Measurements from ENCODE around the gene AP1AR. TPM values are rescaled to one million over a fixed set of nuclear protein-coding genes. Genes with fewer than 3 reads are reported as not detected.

The AP1AR gene
- total RNA-seq, 1 experiment from 2014 or later = 38.4 TPM

GRCh38 chr4:112238833-112239232 is 7.2 kb downstream of the AP1AR start:
- H3K27ac Mint-ChIP-seq (ENCODE audit: low read depth, unreplicated experiment) = no peak overlapping the region
- POLR2A ChIA-PET = interaction anchor here (0.7 kb wide), 1 partner anchor 144 kb away, joined by 3 read pairs; no protein-coding TSS in a partner anchor
- H3K4me3 Mint-ChIP-seq (ENCODE audit: unreplicated experiment) = no peak overlapping the region
- no peak for TF ChIP-seq CTCF (IDR thresholded peaks at IDR 0.05; ENCODE audit: unreplicated experiment)
- no peak for DNase-seq (ENCODE audit: unreplicated experiment)
- H3K27me3 Mint-ChIP-seq (ENCODE audit: insufficient read depth, unreplicated experiment) = no peaks in the 10 kb centered on the region
- intact Hi-C loops (cut with micrococcal nuclease) = loop anchor here (10.0 kb wide), 1 partner anchor 286 kb away; no protein-coding TSS in a partner anchor
- CTCF ChIA-PET = interaction anchor here (0.6 to 12.4 kb wide), 3 partner anchors 9 to 136 kb away, joined by 4 to 206 read pairs (median 5); no protein-coding TSS in a partner anchor
- no peaks in the 10 kb centered on the region for H3K9me3 Mint-ChIP-seq (ENCODE audit: unreplicated experiment)
- H3K36me3 Mint-ChIP-seq (ENCODE audit: insufficient read depth, unreplicated experiment) = peaks cover 9% of the 10 kb centered on the region
- no TSS peak for BruUV-seq (replicated peaks)
- peaks cover 22% of the 10 kb centered on the region for H3K4me1 Mint-ChIP-seq (ENCODE audit: insufficient read depth, unreplicated experiment)

- H3K27ac Mint-ChIP-seq (ENCODE audit: low read depth, unreplicated experiment) = no peak overlapping the region
- TF ChIP-seq CTCF (IDR thresholded peaks at IDR 0.05; ENCODE audit: unreplicated experiment) = no peak
- no peaks in the 10 kb centered on the region for H3K9me3 Mint-ChIP-seq (ENCODE audit: unreplicated experiment)
- no TSS peak for BruUV-seq (replicated peaks)
- no peaks in the 10 kb centered on the region for H3K36me3 Mint-ChIP-seq (ENCODE audit: insufficient read depth, unreplicated experiment)
- H3K4me1 Mint-ChIP-seq (ENCODE audit: insufficient read depth, unreplicated experiment) = peaks cover 7% of the 10 kb centered on the region
- peak; percentile 7 for DNase-seq (ENCODE audit: unreplicated experiment)
- ChIA-PET POLR2A (interaction anchor here (0.5 to 3.7 kb wide), 8 partner anchors 12 to 343 kb away, joined by 3 to 10 read pairs (median 4); partner anchors contain the start of genes ALPK1 and AP1AR), CTCF (interaction anchor here (0.7 to 2.5 kb wide), 4 partner anchors 9 to 279 kb away, joined by 3 to 24 read pairs (median 3); no protein-coding TSS in a partner anchor)
- no peaks in the 10 kb centered on the region for H3K27me3 Mint-ChIP-seq (ENCODE audit: insufficient read depth, unreplicated experiment)
- intact Hi-C loops (cut with micrococcal nuclease) = no loop called here
- no peak overlapping the region for H3K4me3 Mint-ChIP-seq (ENCODE audit: unreplicated experiment)
Measured at GRCh38 chr4:112245383-112245782, 13.8 kb downstream of the AP1AR start.

GRCh38 chr4:112247021-112247420 is 15.4 kb downstream of the AP1AR start:
- no peak for TF ChIP-seq CTCF (IDR thresholded peaks at IDR 0.05; ENCODE audit: unreplicated experiment)
- CTCF ChIA-PET = interaction anchor here (0.6 to 1.3 kb wide), 2 partner anchors 11 to 21 kb away, joined by 3 to 7 read pairs; no protein-coding TSS in a partner anchor

GRCh38 chr4:112251019-112251643 is 19.5 kb downstream of the AP1AR start:
- intact Hi-C loops (cut with micrococcal nuclease) = no loop called here
- no peaks in the 10 kb centered on the region for H3K27me3 Mint-ChIP-seq (ENCODE audit: insufficient read depth, unreplicated experiment)
- H3K9me3 Mint-ChIP-seq (ENCODE audit: unreplicated experiment) = no peaks in the 10 kb centered on the region
- peaks cover 13% of the 10 kb centered on the region for H3K36me3 Mint-ChIP-seq (ENCODE audit: insufficient read depth, unreplicated experiment)
- no peak overlapping the region for H3K4me3 Mint-ChIP-seq (ENCODE audit: unreplicated experiment)
- ChIA-PET POLR2A (no interaction called here), CTCF (interaction anchor here (0.5 to 2.2 kb wide), 6 partner anchors 10 to 152 kb away, joined by 3 to 12 read pairs (median 3); no protein-coding TSS in a partner anchor)
- no peak for TF ChIP-seq CTCF (IDR thresholded peaks at IDR 0.05; ENCODE audit: unreplicated experiment)
- peaks cover 5% of the 10 kb centered on the region for H3K4me1 Mint-ChIP-seq (ENCODE audit: insufficient read depth, unreplicated experiment)
- BruUV-seq (replicated peaks) = no TSS peak
- DNase-seq (ENCODE audit: unreplicated experiment) = no peak
- H3K27ac Mint-ChIP-seq (ENCODE audit: low read depth, unreplicated experiment) = no peak overlapping the region

More at GRCh38 chr4:112247021-112247420, 15.4 kb downstream of the AP1AR start:
- POLR2A ChIA-PET = interaction anchor here (0.6 to 3.7 kb wide), 4 partner anchors 10 to 142 kb away, joined by 3 to 10 read pairs (median 3); partner anchors contain the start of gene TIFA
- Mint-ChIP-seq H3K27ac (ENCODE audit: low read depth, unreplicated experiment) (peak overlapping the region; percentile 44), H3K9me3 (ENCODE audit: unreplicated experiment) (no peaks in the 10 kb centered on the region), H3K4me3 (ENCODE audit: unreplicated experiment) (no peak overlapping the region), H3K27me3 (ENCODE audit: insufficient read depth, unreplicated experiment) (no peaks in the 10 kb centered on the region), H3K4me1 (ENCODE audit: insufficient read depth, unreplicated experiment) (peaks cover 12% of the 10 kb centered on the region), H3K36me3 (ENCODE audit: insufficient read depth, unreplicated experiment) (no peaks in the 10 kb centered on the region)
- intact Hi-C loops (cut with micrococcal nuclease) = no loop called here
- no TSS peak for BruUV-seq (replicated peaks)
- no peak for DNase-seq (ENCODE audit: unreplicated experiment)
